Tracheal epithelial cell (primary cell): ENCODE results near the gene CPED1. TPM values are rescaled to one million over a fixed set of nuclear protein-coding genes. Genes with fewer than 3 reads are reported as not detected.

Experiments
- total RNA-seq: library from RNA; depleted of rRNA; stranded (reverse); fragments of >200 nt; gene quantifications from 2 replicates; pipeline ENCODE4 v1.2.1, GENCODE V29; 2014

Gene CPED1
- total RNA-seq = under 0.01 and 0.96 TPM in 2 replicates

GRCh38 chr7:120988591-120989256 lies at the start of gene CPED1:
CPED1 (plus strand) TSS chr7:120988711; CDS start chr7:120989622, 911 bp downstream.

DNA sequence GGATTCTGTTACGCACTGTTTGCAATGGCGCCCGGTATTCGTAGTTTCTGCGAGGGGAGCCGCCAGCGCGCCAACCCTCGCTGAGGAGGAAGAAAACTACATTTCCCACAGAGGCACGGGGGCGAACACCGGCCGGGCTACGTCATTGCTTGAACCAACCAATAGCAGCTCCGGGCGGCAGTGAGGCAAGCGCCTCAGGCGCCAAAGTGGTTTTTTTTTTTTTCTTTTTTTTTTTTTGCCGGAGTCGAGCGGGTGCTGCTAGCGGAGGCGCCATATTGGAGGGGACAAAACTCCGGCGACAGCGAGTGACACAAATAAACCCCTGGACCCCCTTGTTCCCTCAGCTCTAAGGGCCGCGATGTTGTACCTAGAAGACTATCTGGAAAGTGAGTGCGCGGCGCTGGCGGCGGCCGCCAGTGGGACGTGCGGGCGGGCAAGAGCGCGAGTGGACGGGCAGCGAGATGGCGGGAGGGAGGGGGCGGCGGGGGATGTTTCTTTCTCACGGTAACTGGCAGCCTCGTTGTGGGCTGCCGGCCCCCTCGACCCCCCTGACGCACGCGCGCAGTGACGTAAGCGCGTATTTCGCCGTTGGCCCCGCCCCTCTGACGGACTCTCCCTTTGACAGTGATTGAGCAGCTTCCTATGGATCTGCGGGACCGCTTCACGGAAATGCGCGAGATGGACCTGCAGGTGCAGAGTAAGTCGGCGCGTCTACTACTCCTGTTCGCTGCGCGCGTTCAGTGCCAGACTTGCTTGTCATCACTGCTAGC lies 37.8 kb upstream of the CPED1 start, which contains the start of gene ING3:
TSS of gene ING3 (plus strand) at position 239 of the 770 bp plus-strand sequence. CDS start at position 359, 120 bp downstream.

GRCh38 chr7:121328508-121329190 lies 340.1 kb downstream of the CPED1 start, which contains the start of gene WNT16:
WNT16 (plus strand) TSS chr7:121329000; CDS start chr7:121329293, 293 bp downstream.

Other genes starting within 250 kb of the CPED1 start
- gene TSPAN12, start 130.6 kb upstream of the CPED1 start, total RNA-seq = 1.5 and 7.0 TPM in 2 replicates
- 7.0 and 8.0 TPM in 2 replicates for gene ING3, start 37.9 kb upstream of the CPED1 start, total RNA-seq